ENCODE measurements around the gene EXT2.

Gene EXT2

DNA sequence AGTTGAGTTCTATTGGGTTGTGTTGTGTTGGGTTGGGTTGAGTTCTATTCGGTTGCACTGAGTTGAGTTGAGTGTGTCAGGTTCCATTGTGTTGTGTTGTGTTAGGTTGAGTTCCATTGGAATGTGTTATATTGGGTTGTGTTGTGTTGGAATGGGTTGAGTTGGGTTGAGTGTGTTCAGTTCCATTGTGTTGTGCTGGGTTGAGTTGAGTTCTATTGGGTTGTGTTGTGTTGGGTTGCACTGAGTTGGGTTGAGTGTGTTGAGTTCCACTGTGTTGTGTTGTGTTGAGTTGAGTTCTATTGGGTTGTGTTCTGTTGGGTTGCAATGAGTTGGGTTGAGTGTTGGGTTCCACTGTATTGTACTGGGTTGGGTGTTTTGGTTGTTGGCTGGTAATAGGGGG lies 178.9 kb downstream of the EXT2 start:
- Histone ChIP-seq H3K36me3 (ENCODE audit: control insufficient read depth, insufficient read depth, low read length) (no peaks in the 10 kb centered on the region), H2AFZ (no peak overlapping the region), H3K9me3 (ENCODE audit: control insufficient read depth, low read length) (no peaks in the 10 kb centered on the region), H3K4me2 (ENCODE audit: low read length) (no peak overlapping the region), H3K9ac (no peak overlapping the region), H3K27me3 (ENCODE audit: control insufficient read depth, insufficient read depth, low read length) (no peaks in the 10 kb centered on the region), H3K4me3 (ENCODE audit: low read depth, low read length) (no peak overlapping the region), H3K27ac (no peak overlapping the region), H3K79me2 (no peaks in the 10 kb centered on the region), H3K4me1 (no peaks in the 10 kb centered on the region)
- TF ChIP-seq, protein P1, sequence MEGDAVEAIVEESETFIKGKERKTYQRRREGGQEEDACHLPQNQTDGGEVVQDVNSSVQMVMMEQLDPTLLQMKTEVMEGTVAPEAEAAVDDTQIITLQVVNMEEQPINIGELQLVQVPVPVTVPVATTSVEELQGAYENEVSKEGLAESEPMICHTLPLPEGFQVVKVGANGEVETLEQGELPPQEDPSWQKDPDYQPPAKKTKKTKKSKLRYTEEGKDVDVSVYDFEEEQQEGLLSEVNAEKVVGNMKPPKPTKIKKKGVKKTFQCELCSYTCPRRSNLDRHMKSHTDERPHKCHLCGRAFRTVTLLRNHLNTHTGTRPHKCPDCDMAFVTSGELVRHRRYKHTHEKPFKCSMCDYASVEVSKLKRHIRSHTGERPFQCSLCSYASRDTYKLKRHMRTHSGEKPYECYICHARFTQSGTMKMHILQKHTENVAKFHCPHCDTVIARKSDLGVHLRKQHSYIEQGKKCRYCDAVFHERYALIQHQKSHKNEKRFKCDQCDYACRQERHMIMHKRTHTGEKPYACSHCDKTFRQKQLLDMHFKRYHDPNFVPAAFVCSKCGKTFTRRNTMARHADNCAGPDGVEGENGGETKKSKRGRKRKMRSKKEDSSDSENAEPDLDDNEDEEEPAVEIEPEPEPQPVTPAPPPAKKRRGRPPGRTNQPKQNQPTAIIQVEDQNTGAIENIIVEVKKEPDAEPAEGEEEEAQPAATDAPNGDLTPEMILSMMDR (IDR thresholded peaks at IDR 0.05) = no peak

DNA sequence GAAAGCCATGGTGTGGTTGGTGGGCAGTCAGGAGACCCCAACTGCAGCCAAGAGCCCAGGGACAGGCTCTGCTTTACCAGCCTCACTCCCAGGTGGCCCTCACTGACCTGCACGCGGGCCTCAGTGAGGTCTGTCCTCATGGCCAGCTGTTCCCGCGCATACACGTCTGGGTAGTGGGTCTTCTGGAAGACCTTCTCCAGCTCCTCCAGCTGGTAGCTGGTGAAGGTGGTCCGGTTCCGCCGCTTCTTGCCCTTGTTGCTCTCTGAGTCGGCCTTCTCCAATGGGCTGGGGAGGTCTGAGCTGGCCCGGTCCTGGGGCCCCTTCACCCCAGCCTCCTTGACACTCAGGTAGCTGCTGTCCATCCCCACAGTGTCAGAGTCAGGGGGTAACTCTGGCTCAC lies 179.8 kb downstream of the EXT2 start:
- Histone ChIP-seq H3K27ac (no peak overlapping the region), H3K4me3 (ENCODE audit: low read depth, low read length) (no peak overlapping the region), H2AFZ (no peak overlapping the region), H3K36me3 (ENCODE audit: control insufficient read depth, insufficient read depth, low read length) (no peaks in the 10 kb centered on the region), H3K27me3 (ENCODE audit: control insufficient read depth, insufficient read depth, low read length) (no peaks in the 10 kb centered on the region), H3K4me1 (no peaks in the 10 kb centered on the region), H3K4me2 (ENCODE audit: low read length) (no peak overlapping the region), H3K79me2 (no peaks in the 10 kb centered on the region), H3K9me3 (ENCODE audit: control insufficient read depth, low read length) (no peaks in the 10 kb centered on the region), H3K9ac (no peak overlapping the region)
- TF ChIP-seq, protein P1 (IDR thresholded peaks at IDR 0.05) = no peak

DNA sequence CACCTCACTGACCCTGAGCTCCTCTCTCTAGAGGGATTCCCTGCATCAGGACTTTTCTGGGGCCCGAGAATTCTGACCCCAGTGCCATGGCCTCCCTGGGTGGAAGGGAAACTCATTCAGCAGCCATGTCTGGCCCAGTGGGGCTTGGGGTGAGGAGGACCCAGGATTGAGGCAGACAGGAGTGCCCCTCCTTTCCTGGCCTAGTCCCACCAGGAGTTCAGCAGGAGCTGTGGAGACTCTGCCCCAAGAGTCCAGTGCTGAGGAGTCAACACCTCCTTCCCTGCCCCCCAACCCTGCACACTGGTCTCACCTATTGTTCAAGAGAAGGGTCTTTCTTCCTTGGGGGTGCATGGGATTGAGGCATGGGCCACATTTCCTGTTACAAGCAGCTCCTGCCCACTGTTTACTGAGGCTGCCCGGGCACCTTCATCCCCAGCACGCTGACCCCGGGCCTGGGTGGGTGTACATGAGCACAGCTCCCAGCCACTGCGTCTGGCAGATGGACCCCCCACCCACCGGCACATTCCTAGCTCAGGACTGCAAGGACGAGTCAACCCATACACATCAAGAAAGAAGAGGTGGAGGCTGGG lies 180.6 kb downstream of the EXT2 start:
- no peaks in the 10 kb centered on the region for H3K36me3 ChIP-seq (ENCODE audit: control insufficient read depth, insufficient read depth, low read length)
- no peak overlapping the region for H3K27ac ChIP-seq
- no peaks in the 10 kb centered on the region for H3K4me1 ChIP-seq
- TF ChIP-seq, protein P1 (IDR thresholded peaks at IDR 0.05) = no peak
- no peak overlapping the region for H3K4me2 ChIP-seq (ENCODE audit: low read length)
- H3K79me2 ChIP-seq = no peaks in the 10 kb centered on the region
- no peaks in the 10 kb centered on the region for H3K27me3 ChIP-seq (ENCODE audit: control insufficient read depth, insufficient read depth, low read length)
- H3K9me3 ChIP-seq (ENCODE audit: control insufficient read depth, low read length) = no peaks in the 10 kb centered on the region
- no peak overlapping the region for H2AFZ ChIP-seq
- no peak overlapping the region for H3K4me3 ChIP-seq (ENCODE audit: low read depth, low read length)
- no peak overlapping the region for H3K9ac ChIP-seq

DNA sequence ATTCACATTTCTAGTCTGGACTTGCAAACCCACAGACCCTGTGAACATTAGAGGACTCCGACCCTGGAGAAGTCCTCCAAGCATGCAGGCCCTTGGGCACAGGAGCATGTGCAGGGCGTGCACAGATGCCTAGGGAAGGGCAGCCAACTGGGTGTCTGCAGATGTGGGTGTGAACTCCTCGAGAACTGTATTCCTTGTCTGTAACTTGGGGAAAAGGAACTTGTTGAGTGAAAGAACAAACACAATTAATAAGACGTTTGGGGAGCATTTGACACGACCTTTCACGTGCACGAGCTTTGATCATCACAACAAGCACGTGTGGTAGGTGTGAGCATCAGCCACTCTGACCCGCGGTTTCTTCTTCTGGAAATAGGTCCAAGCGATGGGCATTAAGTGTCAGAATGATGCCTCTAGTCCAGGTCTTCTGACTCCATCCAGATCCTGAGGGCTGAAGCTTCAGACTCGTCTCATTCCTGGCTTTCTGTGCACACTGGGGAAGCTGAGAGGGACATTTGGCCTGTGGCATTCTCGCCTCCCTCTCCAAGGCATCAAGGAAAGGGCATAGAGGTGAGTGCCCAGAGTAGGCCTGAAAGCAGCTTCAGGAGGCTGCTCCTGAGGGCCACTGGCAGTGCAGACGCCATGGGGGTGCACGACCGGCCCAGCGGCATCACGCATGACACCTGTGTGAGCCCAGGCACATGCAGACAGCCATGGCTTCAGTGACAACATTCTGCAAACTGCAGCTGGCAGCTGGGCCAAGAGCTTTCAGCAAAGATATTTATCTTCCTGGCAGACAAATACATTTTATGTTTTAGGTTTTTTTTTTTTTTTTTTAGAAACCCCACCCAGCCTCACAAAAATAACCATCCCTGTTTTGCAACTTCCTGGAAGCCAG lies 182.0 kb downstream of the EXT2 start:
- Histone ChIP-seq H3K9ac (no peak overlapping the region), H3K4me2 (ENCODE audit: low read length) (no peak overlapping the region), H3K27me3 (ENCODE audit: control insufficient read depth, insufficient read depth, low read length) (no peaks in the 10 kb centered on the region), H3K36me3 (ENCODE audit: control insufficient read depth, insufficient read depth, low read length) (no peaks in the 10 kb centered on the region), H3K79me2 (no peaks in the 10 kb centered on the region), H3K27ac (no peak overlapping the region), H3K9me3 (ENCODE audit: control insufficient read depth, low read length) (no peaks in the 10 kb centered on the region), H3K4me1 (no peaks in the 10 kb centered on the region), H3K4me3 (ENCODE audit: low read depth, low read length) (no peak overlapping the region), H2AFZ (no peak overlapping the region)
- TF ChIP-seq, protein P1 (IDR thresholded peaks at IDR 0.05) = no peak
